Middle frontal gyrus (tissue), 1 donor: ENCODE data around the gene NADK.
"Not testable (repeated sequence)": the region's sequence is repeated elsewhere in the genome, so short reads cannot be mapped to it uniquely, and the experiment has no call there.

Experiments used
- DNase-seq: peaks from one replicate; pipeline ENCODE4 v3.0.0-alpha.2; 2015; ENCODE audit warnings: low spot score; ENCODE audit errors: extremely low spot score

NADK gene

DNA sequence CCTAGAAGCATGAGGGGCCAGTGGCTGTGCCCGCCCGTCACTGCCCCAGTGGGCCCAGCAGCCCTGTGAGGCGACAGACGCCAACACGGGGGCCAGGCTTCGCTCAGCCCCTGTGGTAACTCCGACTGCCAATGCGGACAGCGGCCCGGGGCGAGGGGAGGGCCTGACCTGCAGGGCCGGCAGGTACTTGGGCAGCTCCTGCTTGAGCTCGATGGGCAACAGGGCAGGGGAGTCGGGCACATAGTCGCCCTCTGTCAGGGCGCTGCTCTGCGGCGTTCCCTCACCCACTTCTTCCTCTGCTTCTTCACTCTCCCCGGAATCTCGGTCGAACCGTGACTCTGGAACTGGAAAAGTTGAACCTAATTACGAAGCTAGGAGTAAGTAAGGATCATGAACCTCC lies 71.0 kb downstream of the NADK start:
- DNase-seq, result not testable (repeated sequence)

DNA sequence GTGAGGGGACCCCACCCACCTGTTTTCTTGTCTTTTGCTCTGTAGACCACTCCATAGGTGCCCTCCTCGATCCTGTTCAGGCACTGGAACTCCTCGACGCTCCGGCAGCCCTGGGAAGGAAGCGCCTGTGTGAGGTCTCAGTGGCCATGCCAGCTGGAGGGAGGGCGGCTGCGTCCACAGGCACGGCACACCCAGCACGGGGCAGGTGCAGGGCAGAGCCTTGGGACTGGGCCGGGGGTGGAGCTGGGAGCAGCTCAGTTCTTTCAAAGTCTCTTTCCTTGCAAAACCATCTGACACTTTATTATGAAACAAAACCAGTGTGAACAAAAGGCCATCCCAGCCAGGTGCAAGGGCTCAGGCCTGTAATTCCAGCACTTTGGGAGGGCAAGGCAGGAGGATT lies 72.6 kb downstream of the NADK start:
- DNase-seq, result not testable (repeated sequence)

- DNase-seq, result not testable (repeated sequence)
These were observed 73.8 kb downstream of the NADK start for GRCh38 chr1:1704284-1704957.

GRCh38 chr1:1703796-1704195 lies 74.5 kb downstream of the NADK start:
- DNase-seq, result no peak

GRCh38 chr1:1702506-1702905 lies 75.8 kb downstream of the NADK start:
- DNase-seq, result not testable (repeated sequence)
